ENCODE measurements around the gene ESYT1.
A peak's percentile ranks its signal among the peaks of the same experiment; 100 is the strongest.

The ESYT1 gene

GRCh38 chr12:56127888-56128669, at the start of gene ESYT1:
ESYT1 (plus strand) TSS chr12:56128267; CDS start chr12:56128320, 53 bp downstream.
- peak; percentile 92 for DNase-seq

- DNase-seq, result no peak
Observed at GRCh38 chr12:56078427-56078826, 49.6 kb upstream of the ESYT1 start.

- DNase-seq, result peak; percentile 64
Observed at GRCh38 chr12:56078931-56079722, 48.9 kb upstream of the ESYT1 start.

GRCh38 chr12:56079723-56080555, 48.1 kb upstream of the ESYT1 start, which contains the start of gene ERBB3:
ERBB3 (plus strand) TSS chr12:56080165; CDS start chr12:56080301, 136 bp downstream.
- peak; percentile 80 for DNase-seq

- DNase-seq, result no peak
Observed at GRCh38 chr12:56080556-56081138, 47.4 kb upstream of the ESYT1 start.

GRCh38 chr12:56081393-56082347, 46.4 kb upstream of the ESYT1 start:
- no peak for DNase-seq

- no peak for DNase-seq
Observed at GRCh38 chr12:56082382-56082781, 45.7 kb upstream of the ESYT1 start.

GRCh38 chr12:56082967-56083366, 45.1 kb upstream of the ESYT1 start:
- no peak for DNase-seq

GRCh38 chr12:56084958-56085543, 43.0 kb upstream of the ESYT1 start:
- no peak for DNase-seq

- DNase-seq, result no peak
Observed at GRCh38 chr12:56086096-56086495, 42.0 kb upstream of the ESYT1 start.

GRCh38 chr12:56086608-56087007, 41.5 kb upstream of the ESYT1 start:
- DNase-seq, result no peak

- DNase-seq, result no peak
Observed at GRCh38 chr12:56087220-56087619, 40.8 kb upstream of the ESYT1 start.

GRCh38 chr12:56097738-56098137, 30.3 kb upstream of the ESYT1 start:
- DNase-seq, result no peak

- DNase-seq, result no peak
Observed at GRCh38 chr12:56098592-56098991, 29.5 kb upstream of the ESYT1 start.

- DNase-seq, result no peak
Observed at GRCh38 chr12:56099787-56100186, 28.3 kb upstream of the ESYT1 start.

- DNase-seq, result no peak
Observed at GRCh38 chr12:56101045-56101444, 27.0 kb upstream of the ESYT1 start.

- no peak for DNase-seq
Observed at GRCh38 chr12:56102683-56103065, 25.4 kb upstream of the ESYT1 start.

- DNase-seq, result no peak
Observed at GRCh38 chr12:56103066-56103711, 24.9 kb upstream of the ESYT1 start.

- no peak for DNase-seq
Observed at GRCh38 chr12:56103823-56104108, 24.3 kb upstream of the ESYT1 start.

GRCh38 chr12:56104109-56104814, 23.8 kb upstream of the ESYT1 start, which contains the start of gene PA2G4:
PA2G4 (plus strand) TSS chr12:56104559; CDS start chr12:56104738, 179 bp downstream.
- peak; percentile 91 for DNase-seq
